ENCODE measurements around the gene PTGES2.
"Not testable (repeated sequence)": the region's sequence is repeated elsewhere in the genome, so short reads cannot be mapped to it uniquely, and the experiment has no call there.

The PTGES2 gene

GRCh38 chr9:128118971-128119665 lies 8.4 kb downstream of the PTGES2 start:
- no peak for DNase-seq

DNA sequence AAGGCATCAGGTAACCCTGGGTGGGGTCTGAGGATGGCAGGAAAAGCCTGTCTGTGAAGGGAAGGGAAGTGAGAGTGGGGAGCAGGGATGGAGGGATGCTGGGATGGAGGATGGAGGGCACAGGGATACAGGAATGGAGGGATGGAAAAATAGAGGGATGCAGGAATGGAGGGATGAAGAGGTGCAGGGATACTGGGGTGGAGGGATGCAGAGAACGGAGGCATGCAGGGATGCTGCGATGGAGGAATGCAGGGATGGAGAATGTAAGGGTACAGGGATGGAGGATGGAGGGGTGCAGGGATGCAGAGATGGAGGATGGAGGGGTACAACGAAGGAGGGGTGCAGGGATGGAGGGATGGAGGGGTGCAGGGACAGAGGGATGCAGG lies 9.1 kb downstream of the PTGES2 start:
- no peak for DNase-seq

- DNase-seq, result peak; percentile 77
Measured at GRCh38 chr9:128117613-128118471, 9.7 kb downstream of the PTGES2 start.

- DNase-seq, result no peak
Measured at GRCh38 chr9:128116104-128117083, 11.1 kb downstream of the PTGES2 start.

DNA sequence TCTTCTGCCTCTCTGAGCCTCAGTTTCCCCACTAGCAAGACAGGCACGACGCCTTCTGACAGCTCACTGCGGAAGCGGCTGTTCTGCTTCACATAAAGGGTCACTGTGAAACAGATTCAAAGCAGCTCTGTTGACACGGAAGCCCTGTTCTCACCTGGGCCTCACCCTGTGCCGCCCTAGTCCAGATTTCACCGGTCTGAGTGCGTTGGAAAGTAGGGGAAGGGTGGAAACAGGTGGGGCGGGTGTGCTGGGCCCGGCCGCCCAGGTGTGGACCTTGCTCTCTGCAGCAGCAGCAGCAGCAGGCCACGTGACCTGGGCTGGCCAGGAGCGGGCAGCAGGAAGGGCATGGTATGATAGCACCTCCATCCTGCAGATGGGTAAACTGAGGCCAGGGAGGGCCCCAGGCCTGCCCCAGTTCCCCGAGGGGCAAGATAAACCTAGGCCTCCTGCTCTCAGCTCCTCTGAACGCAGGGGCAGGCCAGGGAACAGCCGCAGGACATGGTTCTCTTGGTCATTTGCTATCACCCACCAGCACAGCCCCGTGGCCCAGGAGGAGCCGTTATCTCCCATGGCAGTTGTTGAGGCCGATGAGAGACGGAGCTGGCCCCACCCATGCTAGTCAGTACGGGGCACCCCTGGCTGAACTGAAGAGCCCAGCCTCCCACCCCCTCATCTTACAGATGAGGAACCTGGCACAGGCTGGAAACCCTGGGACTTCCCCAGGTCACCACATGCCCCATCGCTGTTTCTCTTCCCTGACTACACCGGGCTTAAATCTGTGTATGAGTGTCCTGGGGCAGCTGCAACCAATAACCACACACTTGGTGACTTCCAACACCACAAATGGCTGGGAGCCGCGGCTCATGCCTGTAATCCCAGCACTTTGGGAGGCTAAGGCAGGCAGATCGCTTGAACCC lies 12.1 kb downstream of the PTGES2 start:
- DNase-seq, result no peak

GRCh38 chr9:128114326-128115186 lies 13.0 kb downstream of the PTGES2 start:
- DNase-seq, result no peak

- DNase-seq, result no peak
Measured at GRCh38 chr9:128113526-128114325, 13.8 kb downstream of the PTGES2 start.

DNA sequence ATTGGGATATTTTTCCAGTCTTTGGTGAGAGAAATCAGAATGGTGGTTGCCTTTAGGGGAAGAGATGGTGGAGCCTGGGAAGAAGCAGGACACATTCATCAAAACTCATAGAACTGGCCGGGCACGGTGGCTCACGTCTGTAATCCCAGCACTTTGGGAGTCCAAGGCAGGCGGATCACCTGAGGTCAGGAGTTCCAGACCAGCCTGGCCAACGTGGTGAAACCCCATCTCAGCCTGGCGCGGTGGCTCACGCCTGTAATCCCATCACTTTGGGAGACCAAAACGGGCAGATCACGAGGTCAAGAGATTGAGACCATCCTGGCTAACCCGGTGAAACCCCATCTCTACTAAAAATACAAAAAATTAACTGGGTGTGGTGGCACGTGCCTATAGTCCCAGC lies 15.8 kb downstream of the PTGES2 start:
- not testable (repeated sequence) for DNase-seq

- DNase-seq, result no peak
Measured at GRCh38 chr9:128109050-128109709, 18.3 kb downstream of the PTGES2 start.

- DNase-seq, result no peak
Measured at GRCh38 chr9:128108269-128109049, 19.1 kb downstream of the PTGES2 start.

- no peak for DNase-seq
Measured at GRCh38 chr9:128107468-128108268, 19.9 kb downstream of the PTGES2 start.

GRCh38 chr9:128106940-128107467 lies 20.5 kb downstream of the PTGES2 start:
- no peak for DNase-seq

DNA sequence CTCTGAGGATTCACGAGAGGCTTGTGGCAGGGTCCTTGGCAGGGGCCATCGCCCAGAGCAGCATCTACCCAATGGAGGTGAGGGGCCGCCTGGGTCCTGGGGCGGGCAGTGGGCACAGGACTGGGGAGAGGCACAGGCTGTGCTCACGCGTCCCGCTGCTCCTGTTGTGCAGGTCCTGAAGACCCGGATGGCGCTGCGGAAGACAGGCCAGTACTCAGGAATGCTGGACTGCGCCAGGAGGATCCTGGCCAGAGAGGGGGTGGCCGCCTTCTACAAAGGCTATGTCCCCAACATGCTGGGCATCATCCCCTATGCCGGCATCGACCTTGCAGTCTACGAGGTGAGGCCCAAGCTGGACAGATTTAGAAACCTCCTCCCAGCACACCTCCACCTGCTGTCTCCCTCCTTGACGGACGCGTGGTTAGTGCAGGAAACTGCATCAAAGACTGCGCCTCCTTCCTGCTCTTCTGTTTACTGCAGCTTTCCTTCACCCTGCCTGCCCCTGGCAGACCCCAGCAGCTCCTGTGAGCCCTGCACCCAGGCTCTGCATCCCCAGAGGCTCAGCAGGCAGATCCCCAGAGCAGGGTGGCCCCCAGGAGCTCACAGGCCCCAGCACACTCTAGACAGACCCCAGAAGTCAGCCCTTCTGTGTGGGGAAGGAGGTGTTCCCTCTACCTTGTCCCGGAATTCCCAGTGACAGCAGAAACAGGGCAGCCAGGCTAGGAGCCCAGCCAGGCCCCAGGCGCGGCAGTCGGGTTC lies 21.2 kb downstream of the PTGES2 start:
- DNase-seq, result no peak

- DNase-seq, result no peak
Measured at GRCh38 chr9:128105538-128106175, 21.9 kb downstream of the PTGES2 start.

DNA sequence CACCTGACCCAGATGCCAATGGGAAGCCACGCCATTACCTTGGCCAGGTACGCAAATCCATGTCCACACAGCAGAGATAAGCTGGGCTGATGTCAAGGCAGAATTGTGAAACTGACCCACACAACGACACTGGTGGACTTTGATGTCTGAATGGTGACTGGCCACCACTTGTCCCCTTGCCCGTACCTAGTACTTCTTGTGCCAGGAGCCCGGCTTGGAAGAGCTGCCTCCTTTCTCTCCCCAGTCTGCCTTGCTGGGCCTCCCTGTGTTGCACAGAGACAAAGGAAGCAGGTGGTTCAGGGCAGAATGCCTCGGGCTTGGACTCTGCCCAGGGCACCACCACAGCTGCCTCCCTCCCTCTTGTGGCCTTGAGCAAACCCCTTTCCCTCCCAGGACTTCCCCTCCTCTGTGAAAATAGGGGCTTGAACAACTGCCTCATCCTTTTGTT lies 23.3 kb downstream of the PTGES2 start:
- peak; percentile 40 for DNase-seq

- DNase-seq, result no peak
Measured at GRCh38 chr9:128103589-128103962, 24.0 kb downstream of the PTGES2 start.
